B cell (primary cell): Measurements from ENCODE around the gene MBP. TPM values are rescaled to one million over a fixed set of nuclear protein-coding genes. Genes with fewer than 3 reads are reported as not detected.

Experiments used
- ATAC-seq: fragments of 200-7000 bp; cut with Tn5 transposase; one replicate; pipeline ENCODE4 v1.10.0; 2021; ENCODE audit warnings: low read depth, mild to moderate bottlenecking, moderate number of reproducible peaks, moderate library complexity
- CTCF ChIA-PET: fragments of 350-600 bp; sonication (Branson Sonifier 250); formaldehyde crosslinking; loops from one replicate; lab custom pipeline; 2021; ENCODE audit warnings: antibody characterized with exemption, inconsistent platforms; lab: Charles Lee
- POLR2A ChIA-PET: fragments of 350-600 bp; sonication (Branson Sonifier 250); formaldehyde crosslinking; loops from one replicate; lab custom pipeline; 2021; ENCODE audit warnings: antibody characterized with exemption; lab: Charles Lee
- DNase-seq: peaks from one replicate; pipeline ENCODE4 v3.0.0; 2013
- H2AFZ ChIP-seq: 2 replicates; pipeline ENCODE4 v1.6.1; 2012; ENCODE audit warnings: mild to moderate bottlenecking, low read depth, low read length; ENCODE audit not compliant: insufficient read depth, poor library complexity, severe bottlenecking
- H3K27ac ChIP-seq, 2 donors: 1 replicate in 1 of 2; 2 replicates in 1 of 2; pipeline ENCODE4 v1.5.1; 2012 to 2013; ENCODE audit warnings: low read length in 2 of 2, mild to moderate bottlenecking in 2 of 2, moderate library complexity in 1 of 2
- H3K27me3 ChIP-seq, 4 experiments: fragments of 200-600 bp in 1 of 4; sonication (generic) in 1 of 4; replicated peaks in 1 of 4; 1 replicate in 2 of 4; 2 replicates in 2 of 4; pipeline versions ENCODE4 v1.6.1 to v1.7.0; 2013 to 2016; ENCODE audit warnings: low read length in 3 of 4, mild to moderate bottlenecking in 2 of 4, mixed read lengths in 1 of 4, moderate library complexity in 1 of 4; ENCODE audit not compliant: insufficient read depth in 4 of 4, control insufficient read depth in 3 of 4; ENCODE audit errors: control extremely low read depth in 1 of 4
- H3K36me3 ChIP-seq, 2 experiments: replicated peaks in 1 of 2; 1 replicate in 1 of 2; 2 replicates in 1 of 2; pipeline versions ENCODE4 v1.6.1 to v1.7.1; 2013; ENCODE audit warnings: low read length in 1 of 2; ENCODE audit not compliant: insufficient read depth in 2 of 2, control insufficient read depth in 1 of 2; ENCODE audit errors: control extremely low read depth in 1 of 2, extremely low read depth in 1 of 2
- H3K4me1 ChIP-seq, 2 donors: fragments of 200-600 bp in 1 of 2; sonication (generic) in 1 of 2; 1 replicate in 1 of 2; 2 replicates in 1 of 2; pipeline versions ENCODE4 v1.5.1 to v1.6.1; 2013 to 2017; ENCODE audit warnings: low read length in 2 of 2; ENCODE audit not compliant: control insufficient read depth in 2 of 2, insufficient read depth in 2 of 2
- H3K4me2 ChIP-seq: replicated peaks from 2 replicates; pipeline ENCODE3; 2012; ENCODE audit warnings: mild to moderate bottlenecking, low read depth, low read length; ENCODE audit not compliant: poor library complexity, severe bottlenecking
- H3K4me3 ChIP-seq, 5 experiments: fragments of 200-600 bp in 1 of 5; sonication (generic) in 1 of 5; 1 replicate in 3 of 5; 2 replicates in 2 of 5; pipeline versions ENCODE4 v1.5.1 to v1.7.0; 2011 to 2016; ENCODE audit warnings: low read length in 4 of 5, mild to moderate bottlenecking in 4 of 5, low read depth in 2 of 5, control low read depth in 1 of 5, moderate library complexity in 1 of 5; ENCODE audit not compliant: insufficient read depth in 1 of 5; ENCODE audit errors: control extremely low read depth in 1 of 5, extremely low read depth in 1 of 5
- H3K79me2 ChIP-seq: fragments of 200-600 bp; sonication (generic); one replicate; pipeline ENCODE4 v1.6.0; 2016; ENCODE audit warnings: low read length; ENCODE audit not compliant: control insufficient read depth, insufficient read depth
- H3K9ac ChIP-seq: fragments of 200-600 bp; sonication (generic); 2 replicates; pipeline ENCODE4 v1.6.1; 2017; ENCODE audit warnings: mild to moderate bottlenecking, low read length, moderate library complexity
- H3K9me3 ChIP-seq, 3 donors: one replicate each; pipeline versions ENCODE4 v1.6.1 to v1.7.1; 2013; ENCODE audit warnings: low read length in 2 of 3; ENCODE audit not compliant: control insufficient read depth in 2 of 3, insufficient read depth in 1 of 3; ENCODE audit errors: control extremely low read depth in 1 of 3
- H4K20me1 ChIP-seq: 2 replicates; pipeline ENCODE4 v1.6.0; 2012; ENCODE audit warnings: mild to moderate bottlenecking, low read length; ENCODE audit not compliant: insufficient read depth, control insufficient read depth, poor library complexity, severe bottlenecking
- H3K27ac Mint-ChIP-seq: one replicate; pipeline ENCODE4 v1.8.0; 2021; ENCODE audit warnings: mixed read lengths
- H3K27me3 Mint-ChIP-seq: one replicate; pipeline ENCODE4 v1.8.0; 2021; ENCODE audit warnings: mixed read lengths
- H3K4me1 Mint-ChIP-seq: one replicate; pipeline ENCODE4 v1.8.0; 2021; ENCODE audit warnings: mixed read lengths
- H3K4me3 Mint-ChIP-seq: one replicate; pipeline ENCODE4 v1.8.0; 2021; ENCODE audit warnings: mixed read lengths
- H3K9me3 Mint-ChIP-seq: one replicate; pipeline ENCODE4 v1.8.0; 2022; ENCODE audit warnings: mixed read lengths; ENCODE audit not compliant: insufficient read depth
- CTCF ChIP-seq: fragments of 200-600 bp; IDR thresholded peaks from one replicate; pipeline ENCODE4 v1.8.0; 2022; ENCODE audit warnings: antibody characterized with exemption, mild to moderate bottlenecking
- EZH2 ChIP-seq: IDR thresholded peaks from 2 replicates; pipeline ENCODE4 v1.6.1; 2012; ENCODE audit warnings: borderline replicate concordance, low read depth, mild to moderate bottlenecking, moderate library complexity, low read length; ENCODE audit not compliant: insufficient read depth, poor library complexity, severe bottlenecking
- WGBS: methylation state at CpG from one replicate; pipeline ENCODE4 v1.1.5; 2013; ENCODE audit warnings: missing lambda C conversion rate; ENCODE audit not compliant: insufficient coverage; 5-methylcytosine and 5-hydroxymethylcytosine counted together
- intact Hi-C: fragments of 100-400 bp; cut with micrococcal nuclease; formaldehyde crosslinking; loops from one replicate; pipeline ENCODE4 v1.10.0; 2022
- polyA plus RNA-seq: library from polyadenylated mRNA; depleted of rRNA; stranded (reverse); fragments of >200 nt; gene quantifications from 2 replicates; pipeline ENCODE4 v1.2.3, GENCODE V29; 2012
- total RNA-seq, 2 donors: library from RNA; stranded (reverse); fragments of 120-200 nt in 1 of 2; gene quantifications; 1 replicate in 1 of 2; 2 replicates in 1 of 2; pipeline versions ENCODE4 v1.2.3 to v1.2.4, GENCODE V29; 2013 to 2022

Gene MBP
- total and polyA plus RNA-seq, 2 donors (not counting 1 experiment from before 2014, with no cell fraction given), result 30.1 to 192 TPM

- Histone ChIP-seq H3K36me3 (no peaks in the 10 kb centered on the region), H3K27me3 (no peaks in the 10 kb centered on the region), H4K20me1 (no peaks in the 10 kb centered on the region), H3K27ac (no peak overlapping the region), H3K9ac (no peak overlapping the region), H2AFZ (no peak overlapping the region), H3K4me3 (no peak overlapping the region), H3K4me1 (no peaks in the 10 kb centered on the region), H3K79me2 (no peaks in the 10 kb centered on the region), H3K9me3 (no peaks in the 10 kb centered on the region), H3K4me2 (no peak overlapping the region)
- Mint-ChIP-seq H3K4me3 (no peak overlapping the region), H3K4me1 (no peaks in the 10 kb centered on the region), H3K9me3 (no peaks in the 10 kb centered on the region), H3K27me3 (no peaks in the 10 kb centered on the region), H3K27ac (no peak overlapping the region)
- CTCF ChIA-PET, result interaction anchor here (1.0 kb wide), 1 partner anchor 35 kb away, joined by 5 read pairs; no protein-coding TSS in a partner anchor
- ATAC-seq (no peak), DNase-seq (no peak)
- intact Hi-C loops, result no loop called here
- POLR2A ChIA-PET, result no interaction called here
- no peak for TF ChIP-seq EZH2
- TF ChIP-seq CTCF, result no peak
- WGBS, result no CpG with 5 or more reads among the region's 1 CpG
Observed at GRCh38 chr18:77177009-77177408, 44.4 kb upstream of the MBP start.

GRCh38 chr18:77173275-77174030, 40.9 kb upstream of the MBP start:
- ChIA-PET CTCF (no interaction called here), POLR2A (no interaction called here)
- intact Hi-C loops, result no loop called here
- Histone ChIP-seq H3K9ac (no peak overlapping the region), H4K20me1 (no peaks in the 10 kb centered on the region), H3K36me3 (no peaks in the 10 kb centered on the region), H3K9me3 (no peaks in the 10 kb centered on the region), H2AFZ (no peak overlapping the region), H3K27ac (no peak overlapping the region), H3K79me2 (no peaks in the 10 kb centered on the region), H3K4me3 (no peak overlapping the region), H3K4me1 (no peaks in the 10 kb centered on the region), H3K4me2 (no peak overlapping the region), H3K27me3 (peaks cover 0 to 2% (median 0%) of the 10 kb centered on the region in 4 experiments)
- H3K4me1 Mint-ChIP-seq, result no peaks in the 10 kb centered on the region
- no peaks in the 10 kb centered on the region for H3K9me3 Mint-ChIP-seq
- peaks cover 2% of the 10 kb centered on the region for H3K27me3 Mint-ChIP-seq
- H3K4me3 Mint-ChIP-seq, result no peak overlapping the region
- DNase-seq, result no peak
- no peak overlapping the region for H3K27ac Mint-ChIP-seq
- TF ChIP-seq EZH2 (no peak), CTCF (no peak)
- 56% methylated on average over 7 of the region's 12 CpGs for WGBS
- no peak for ATAC-seq
